ENCODE measurements around the gene ZNF775.

Gene ZNF775

GRCh38 chr7:150444674-150445365 is 65.7 kb downstream of the ZNF775 start:
- DNase-seq, result no peak

- DNase-seq, result no peak
These were observed 67.3 kb downstream of the ZNF775 start for GRCh38 chr7:150446288-150446938.

Measured in NCI-H524 (cell line).